HG03045 (cell line): Measurements from ENCODE around the gene SH3PXD2B.
"Not testable (repeated sequence)": the region's sequence is repeated elsewhere in the genome, so short reads cannot be mapped to it uniquely, and the experiment has no call there.

Source experiments
- ATAC-seq: cut with Tn5 transposase; IDR thresholded peaks from one replicate; pipeline ENCODE4 v1.9.1; 2021; ENCODE audit warnings: mild to moderate bottlenecking, moderate library complexity; ENCODE audit not compliant: unreplicated experiment

The SH3PXD2B gene

DNA sequence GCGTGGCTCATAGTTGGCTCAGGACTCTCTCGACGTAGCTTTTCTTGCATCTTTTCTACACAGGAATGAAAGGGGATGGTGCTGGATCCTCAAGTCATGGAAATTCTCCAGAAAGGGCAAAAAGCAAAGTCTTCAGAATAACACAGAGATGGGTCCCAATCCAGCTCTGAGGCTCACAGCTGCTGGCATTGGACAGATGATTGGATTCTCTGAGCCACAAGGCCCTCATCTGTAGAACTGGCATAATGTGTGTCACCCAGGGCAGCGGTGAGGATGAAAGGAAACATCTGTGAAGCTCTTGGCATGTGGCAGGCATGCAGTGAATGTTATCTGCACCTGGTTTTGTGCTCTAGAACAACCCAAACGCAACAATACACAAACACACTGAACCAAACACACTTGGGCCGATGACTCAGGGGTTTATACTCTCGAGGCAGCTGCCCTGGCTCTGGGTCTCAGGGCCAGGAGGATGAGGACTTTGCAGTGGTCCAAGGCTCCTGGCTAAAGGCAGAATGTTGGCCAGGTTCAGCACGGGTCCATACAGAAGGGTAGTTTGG is 106.8 kb downstream of the SH3PXD2B start:
- no peak for ATAC-seq

- no peak for ATAC-seq
Measured at GRCh38 chr5:172345881-172346280, 108.4 kb downstream of the SH3PXD2B start.

GRCh38 chr5:172344855-172345409 is 109.4 kb downstream of the SH3PXD2B start:
- no peak for ATAC-seq

GRCh38 chr5:172343741-172344140 is 110.6 kb downstream of the SH3PXD2B start:
- ATAC-seq, result no peak

DNA sequence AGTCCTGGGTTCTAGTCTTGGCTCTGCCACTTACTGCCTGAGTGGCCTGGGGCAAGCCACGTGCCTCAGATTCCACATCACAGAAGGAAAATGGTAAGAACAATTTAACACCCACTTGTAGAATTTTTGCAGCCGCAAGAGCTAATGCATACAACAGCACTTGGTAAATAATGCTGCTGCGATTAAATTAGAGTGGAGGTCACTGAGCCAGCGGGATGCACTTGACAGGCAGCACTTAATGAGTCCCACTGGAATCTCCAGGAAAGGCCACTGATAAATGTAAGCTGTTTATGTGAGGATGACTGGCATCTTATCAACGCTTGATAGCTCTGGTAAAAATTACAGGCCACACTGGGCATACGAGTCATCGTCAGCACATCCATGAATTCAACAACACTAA is 111.4 kb downstream of the SH3PXD2B start:
- no peak for ATAC-seq

- no peak for ATAC-seq
Measured at GRCh38 chr5:172339264-172340180, 114.8 kb downstream of the SH3PXD2B start.

- ATAC-seq, result no peak
Measured at GRCh38 chr5:172336676-172337285, 117.5 kb downstream of the SH3PXD2B start.

GRCh38 chr5:172336264-172336663 is 118.1 kb downstream of the SH3PXD2B start:
- ATAC-seq, result no peak

- no peak for ATAC-seq
Measured at GRCh38 chr5:172335721-172336120, 118.6 kb downstream of the SH3PXD2B start.

DNA sequence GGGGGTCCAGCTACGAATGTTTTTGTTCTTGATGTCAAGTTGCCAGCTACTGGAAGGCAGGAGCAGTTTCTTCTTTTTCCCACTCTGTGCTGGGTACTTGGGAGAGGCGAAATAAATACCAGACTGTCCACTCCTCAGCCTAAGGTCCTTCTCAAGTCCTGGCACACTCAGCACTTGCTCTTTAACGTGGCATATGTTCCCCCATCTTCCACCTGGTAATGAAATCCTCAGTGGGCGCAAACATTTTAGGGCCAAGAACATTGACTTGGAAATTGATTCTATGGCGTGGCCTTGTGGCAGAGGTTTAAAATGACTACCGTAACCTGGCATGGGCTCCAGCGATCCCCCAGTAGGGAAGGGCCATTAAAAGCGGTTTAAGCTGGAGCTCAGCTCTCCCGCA is 119.7 kb downstream of the SH3PXD2B start:
- no peak for ATAC-seq

GRCh38 chr5:172334196-172334595 is 120.1 kb downstream of the SH3PXD2B start:
- no peak for ATAC-seq

DNA sequence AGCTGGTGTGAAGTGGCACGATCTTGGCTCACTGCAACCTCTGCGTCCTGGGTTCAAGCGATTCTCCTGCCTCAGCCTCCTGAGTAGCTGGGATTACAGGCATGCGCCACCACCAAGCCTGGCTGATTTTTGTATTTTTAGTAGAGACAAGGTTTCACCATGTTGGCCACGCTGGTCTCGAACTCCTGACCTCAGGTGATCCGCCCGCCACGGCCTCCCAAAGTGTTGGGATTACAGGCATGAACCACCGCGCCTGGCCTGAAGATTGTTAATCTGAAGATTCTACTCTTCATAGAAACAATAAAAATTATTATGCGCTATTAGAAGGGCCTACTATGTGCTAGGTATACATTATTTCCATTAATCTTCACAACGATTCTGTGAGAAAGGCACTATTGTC is 127.4 kb downstream of the SH3PXD2B start:
- not testable (repeated sequence) for ATAC-seq

DNA sequence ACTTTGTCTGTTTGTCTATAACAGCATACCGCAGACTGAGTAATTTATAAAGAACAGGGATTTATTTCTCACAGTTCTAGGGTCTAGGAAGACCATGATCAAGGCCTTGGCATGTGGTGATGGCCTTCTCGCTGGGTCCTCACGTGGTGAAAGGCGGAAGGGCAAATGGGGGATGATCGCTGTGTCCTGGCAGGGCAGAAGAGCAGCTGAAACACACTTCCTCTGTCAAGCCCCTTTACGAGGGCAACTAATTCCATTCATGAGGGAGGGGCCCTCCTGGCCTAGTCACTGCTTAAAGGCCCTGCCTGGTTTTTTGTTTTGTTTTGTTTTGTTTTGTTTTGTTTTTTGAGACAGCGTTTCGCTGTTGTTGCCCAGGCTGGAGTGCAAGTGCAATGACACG is 128.9 kb downstream of the SH3PXD2B start:
- ATAC-seq, result no peak

GRCh38 chr5:172322028-172322965 is 132.0 kb downstream of the SH3PXD2B start:
- ATAC-seq, result no peak

DNA sequence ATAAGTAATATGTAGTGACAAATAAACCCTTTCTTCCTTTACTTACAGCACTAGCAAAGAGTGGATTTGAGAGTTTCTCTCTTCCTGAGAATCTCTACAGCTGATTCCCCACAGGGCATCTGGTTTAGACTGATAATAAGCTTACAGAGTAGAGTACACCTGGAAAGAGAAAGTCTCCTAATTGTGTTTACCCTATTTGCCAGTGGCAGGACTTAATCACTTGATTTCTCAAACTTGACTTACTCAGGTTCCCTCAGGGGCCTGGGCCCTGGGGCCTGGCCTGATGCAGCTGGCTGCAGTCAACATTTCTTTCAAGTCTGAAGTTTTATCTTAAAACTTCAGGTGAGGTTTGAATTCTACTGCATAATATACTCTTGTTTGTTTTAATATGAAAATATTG is 132.7 kb downstream of the SH3PXD2B start:
- no peak for ATAC-seq

GRCh38 chr5:172319708-172320441 is 134.4 kb downstream of the SH3PXD2B start:
- no peak for ATAC-seq

DNA sequence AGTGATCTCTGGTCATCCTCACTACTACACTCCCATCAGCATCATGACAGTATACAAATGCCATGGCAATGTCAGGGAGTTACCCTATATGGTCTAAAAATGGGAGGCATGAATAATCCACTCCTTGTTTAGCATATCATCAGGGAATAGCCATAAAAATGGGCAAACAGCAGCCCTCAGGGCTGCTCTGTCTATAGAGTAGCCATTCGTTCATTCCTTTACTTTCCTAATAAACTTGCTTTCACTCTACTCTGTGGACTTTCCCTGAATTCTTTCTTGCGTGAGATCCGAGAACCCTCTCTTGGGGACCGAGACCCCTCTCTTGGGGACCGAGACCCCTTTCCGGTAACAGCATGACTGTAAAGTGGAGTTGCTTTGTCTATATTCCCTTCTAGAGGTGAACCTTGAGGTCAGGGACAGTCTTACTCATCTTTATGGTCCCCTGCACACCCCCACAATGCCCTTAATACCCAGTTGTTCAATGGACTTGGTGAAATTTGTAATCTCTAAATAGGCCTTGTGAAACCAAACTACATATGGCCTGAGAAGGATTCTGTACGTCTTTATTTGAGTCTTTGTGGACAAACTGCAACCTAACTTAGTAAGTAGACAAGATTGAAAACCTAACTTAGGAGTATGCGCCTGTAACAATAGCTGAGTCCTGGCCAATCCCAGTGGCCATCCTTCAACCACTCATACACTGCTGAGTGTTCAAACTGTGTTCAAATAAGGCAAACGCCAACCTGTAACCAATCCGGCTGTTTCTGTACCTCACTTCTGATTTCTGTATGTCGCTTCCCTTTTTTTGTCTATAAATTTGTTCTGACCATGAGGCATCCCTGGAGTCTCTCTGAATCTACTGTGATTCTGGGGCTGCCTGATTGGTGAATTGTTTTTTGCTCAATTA is 138.5 kb downstream of the SH3PXD2B start:
- ATAC-seq, result peak; percentile 47

GRCh38 chr5:172313915-172314314 is 140.4 kb downstream of the SH3PXD2B start:
- ATAC-seq, result no peak

DNA sequence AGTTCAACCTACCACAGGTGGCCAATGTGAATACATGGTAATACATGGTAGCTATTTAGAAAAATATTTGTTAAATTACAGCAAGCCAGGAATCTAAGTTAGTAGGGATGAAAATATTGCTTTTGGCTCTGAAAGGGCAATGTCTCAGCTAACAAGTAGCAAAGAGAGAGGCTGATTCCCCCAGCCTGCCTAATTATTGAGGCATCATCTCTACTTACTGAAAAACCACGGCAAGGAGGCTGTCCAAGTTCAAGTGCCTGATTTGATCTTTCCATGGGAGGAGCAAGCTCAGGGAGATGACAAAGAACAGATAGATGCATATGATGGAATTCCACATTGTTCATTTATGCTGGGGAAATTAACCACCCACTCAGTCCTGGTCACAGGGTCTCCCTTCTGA is 142.0 kb downstream of the SH3PXD2B start:
- no peak for ATAC-seq
